HEK293 (cell line): ENCODE results near the gene TBC1D17.

Source experiments
- CTCF ChIA-PET: fragments of 350-600 bp; formaldehyde crosslinking; extraction: SDS; loops from one replicate; lab custom pipeline; 2021; ENCODE audit warnings: antibody characterized with exemption; lab: Yijun Ruan, JAX
- POLR2A ChIA-PET: fragments of 300-600 bp; formaldehyde crosslinking; extraction: SDS; loops from one replicate; lab custom pipeline; 2020; ENCODE audit warnings: antibody characterized with exemption, inconsistent platforms; lab: Yijun Ruan, JAX
- H3K27ac ChIP-seq: fragments of 200-500 bp; sonication (Bioruptor generic); 2 replicates; pipeline ENCODE4 v1.5.1; 2014; ENCODE audit warnings: low read depth, low read length, control low read depth, inconsistent platforms; ENCODE audit errors: extremely low read depth
- H3K36me3 ChIP-seq, 2 experiments: fragments of 200-500 bp in 1 of 2; sonication (Bioruptor generic) in 1 of 2; 1 replicate in 1 of 2; 2 replicates in 1 of 2; pipeline ENCODE4 v1.5.1; 2014 to 2017; ENCODE audit warnings: inconsistent platforms in 2 of 2, low read length in 2 of 2; ENCODE audit not compliant: control insufficient read depth in 2 of 2, insufficient read depth in 1 of 2
- H3K4me1 ChIP-seq: fragments of 200-500 bp; sonication (Bioruptor generic); 2 replicates; pipeline ENCODE4 v1.5.1; 2014; ENCODE audit warnings: mild to moderate bottlenecking, low read length, inconsistent platforms; ENCODE audit not compliant: control insufficient read depth, insufficient read depth
- H3K4me3 ChIP-seq: 2 replicates; pipeline ENCODE4 v1.5.1; 2011; ENCODE audit warnings: low read depth, mild to moderate bottlenecking, control low read depth, low read length, moderate library complexity
- H3K9me3 ChIP-seq: fragments of 200-500 bp; sonication (Bioruptor generic); 2 replicates; pipeline ENCODE4 v1.5.1; 2014; ENCODE audit warnings: low read depth, low read length, inconsistent platforms; ENCODE audit not compliant: control insufficient read depth, insufficient read depth
- EGR2 ChIP-seq: fragments of 450-650 bp; formaldehyde crosslinking; IDR thresholded peaks from 2 replicates; pipeline ENCODE4 v1.5.1; 2016; ENCODE audit warnings: low read depth, missing biosample characterization, missing genetic modification characterization
- GLI2 ChIP-seq: fragments of 450-650 bp; formaldehyde crosslinking; IDR thresholded peaks from 2 replicates; pipeline ENCODE4; 2017; ENCODE audit warnings: missing biosample characterization, missing genetic modification characterization, low read depth, borderline replicate concordance
- ZBTB49 ChIP-seq: fragments of 450-650 bp; formaldehyde crosslinking; IDR thresholded peaks from 2 replicates; pipeline ENCODE4 v1.5.1; 2016; ENCODE audit warnings: missing biosample characterization, missing genetic modification characterization, low read depth
- ZFHX2 ChIP-seq: fragments of 450-650 bp; formaldehyde crosslinking; conservative IDR thresholded peaks from 2 replicates; pipeline ENCODE4 v1.5.1; 2016; ENCODE audit warnings: missing biosample characterization, missing genetic modification characterization
- ZFP37 ChIP-seq: fragments of 450-650 bp; formaldehyde crosslinking; IDR thresholded peaks from 2 replicates; pipeline ENCODE4 v1.5.1; 2016; ENCODE audit warnings: missing biosample characterization, missing genetic modification characterization
- ZNF354C ChIP-seq: fragments of 450-650 bp; formaldehyde crosslinking; IDR thresholded peaks from 2 replicates; pipeline ENCODE4 v1.5.1; 2016; ENCODE audit warnings: missing biosample characterization, missing genetic modification characterization, low read depth, borderline replicate concordance
- ZNF404 ChIP-seq: fragments of 450-650 bp; formaldehyde crosslinking; IDR thresholded peaks from 2 replicates; pipeline ENCODE4 v1.5.1; 2017; ENCODE audit warnings: missing biosample characterization, missing genetic modification characterization
- ZNF549 ChIP-seq: fragments of 450-650 bp; IDR thresholded peaks from 2 replicates; pipeline ENCODE4 v1.5.1; 2018; ENCODE audit warnings: missing biosample characterization, missing genetic modification characterization, mild to moderate bottlenecking, inconsistent platforms, moderate library complexity
- ZNF664 ChIP-seq: fragments of 450-650 bp; formaldehyde crosslinking; IDR thresholded peaks from 2 replicates; pipeline ENCODE4 v1.5.1; 2016; ENCODE audit warnings: missing biosample characterization, missing genetic modification characterization
- ZNF670 ChIP-seq: fragments of 450-650 bp; formaldehyde crosslinking; IDR thresholded peaks from 2 replicates; pipeline ENCODE4 v1.5.1; 2016; ENCODE audit warnings: missing biosample characterization, missing genetic modification characterization, low read depth
- ZNF768 ChIP-seq: fragments of 450-650 bp; formaldehyde crosslinking; IDR thresholded peaks from 2 replicates; pipeline ENCODE4 v1.5.1; 2018; ENCODE audit warnings: missing biosample characterization, mild to moderate bottlenecking, missing genetic modification characterization
- ZNF830 ChIP-seq: fragments of 450-650 bp; IDR thresholded peaks from 2 replicates; pipeline ENCODE4 v1.5.0; 2018; ENCODE audit warnings: missing biosample characterization, missing genetic modification characterization, low read depth, mild to moderate bottlenecking, moderate library complexity
- ZSCAN16 ChIP-seq: fragments of 450-650 bp; formaldehyde crosslinking; IDR thresholded peaks from 2 replicates; pipeline ENCODE4 v1.5.1; 2016; ENCODE audit warnings: missing biosample characterization, missing genetic modification characterization
- TF ChIP-seq, protein P1 (sequence below): fragments of 450-650 bp; formaldehyde crosslinking; IDR thresholded peaks from 2 replicates; pipeline ENCODE4 v1.5.1; 2016; ENCODE audit warnings: missing biosample characterization, missing genetic modification characterization
- TF ChIP-seq, protein P2 (sequence below): fragments of 450-650 bp; formaldehyde crosslinking; IDR thresholded peaks from 2 replicates; pipeline ENCODE4 v1.5.1; 2016; ENCODE audit warnings: missing biosample characterization, missing genetic modification characterization

TBC1D17 gene

DNA sequence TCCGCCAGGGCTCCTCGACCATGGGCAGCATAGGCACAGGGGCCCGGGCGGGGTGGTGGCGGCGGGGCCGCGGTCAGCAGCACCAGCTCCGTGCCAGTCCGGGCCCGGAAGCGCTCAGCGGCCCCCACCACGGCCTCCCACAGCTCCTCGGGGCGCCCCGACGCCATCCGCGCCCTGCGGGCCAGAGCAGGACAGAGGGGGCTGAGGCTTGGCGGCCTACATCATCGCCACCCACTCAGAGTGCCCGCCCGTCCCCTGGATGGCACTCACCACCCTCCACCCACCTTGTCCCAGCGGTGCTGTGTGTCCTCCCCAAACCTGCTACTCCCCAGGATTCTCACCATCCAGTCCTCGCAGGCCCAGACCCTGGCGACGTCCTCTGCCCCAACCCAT, 4.4 kb upstream of the TBC1D17 start:
- ChIA-PET CTCF (no interaction called here), POLR2A (no interaction called here)
- Histone ChIP-seq H3K36me3 (peaks cover 0 to 25% of the 10 kb centered on the region in 2 experiments; a peak in 1 of 3 replicates), H3K9me3 (no peaks in the 10 kb centered on the region), H3K4me3 (no peak overlapping the region), H3K4me1 (peaks cover 17% of the 10 kb centered on the region), H3K27ac (no peak overlapping the region)
- 0 out of 2 replicates have a peak, but pooled peaks have one; percentile 9 for TF ChIP-seq EGR2 (tag by site-specific recombination)
- no peak for TF ChIP-seq ZNF404 (tag by site-specific recombination)
- TF ChIP-seq, protein P1, sequence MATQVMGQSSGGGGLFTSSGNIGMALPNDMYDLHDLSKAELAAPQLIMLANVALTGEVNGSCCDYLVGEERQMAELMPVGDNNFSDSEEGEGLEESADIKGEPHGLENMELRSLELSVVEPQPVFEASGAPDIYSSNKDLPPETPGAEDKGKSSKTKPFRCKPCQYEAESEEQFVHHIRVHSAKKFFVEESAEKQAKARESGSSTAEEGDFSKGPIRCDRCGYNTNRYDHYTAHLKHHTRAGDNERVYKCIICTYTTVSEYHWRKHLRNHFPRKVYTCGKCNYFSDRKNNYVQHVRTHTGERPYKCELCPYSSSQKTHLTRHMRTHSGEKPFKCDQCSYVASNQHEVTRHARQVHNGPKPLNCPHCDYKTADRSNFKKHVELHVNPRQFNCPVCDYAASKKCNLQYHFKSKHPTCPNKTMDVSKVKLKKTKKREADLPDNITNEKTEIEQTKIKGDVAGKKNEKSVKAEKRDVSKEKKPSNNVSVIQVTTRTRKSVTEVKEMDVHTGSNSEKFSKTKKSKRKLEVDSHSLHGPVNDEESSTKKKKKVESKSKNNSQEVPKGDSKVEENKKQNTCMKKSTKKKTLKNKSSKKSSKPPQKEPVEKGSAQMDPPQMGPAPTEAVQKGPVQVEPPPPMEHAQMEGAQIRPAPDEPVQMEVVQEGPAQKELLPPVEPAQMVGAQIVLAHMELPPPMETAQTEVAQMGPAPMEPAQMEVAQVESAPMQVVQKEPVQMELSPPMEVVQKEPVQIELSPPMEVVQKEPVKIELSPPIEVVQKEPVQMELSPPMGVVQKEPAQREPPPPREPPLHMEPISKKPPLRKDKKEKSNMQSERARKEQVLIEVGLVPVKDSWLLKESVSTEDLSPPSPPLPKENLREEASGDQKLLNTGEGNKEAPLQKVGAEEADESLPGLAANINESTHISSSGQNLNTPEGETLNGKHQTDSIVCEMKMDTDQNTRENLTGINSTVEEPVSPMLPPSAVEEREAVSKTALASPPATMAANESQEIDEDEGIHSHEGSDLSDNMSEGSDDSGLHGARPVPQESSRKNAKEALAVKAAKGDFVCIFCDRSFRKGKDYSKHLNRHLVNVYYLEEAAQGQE (tag by site-specific recombination): no peak
- no peak for TF ChIP-seq ZNF670 (tag by site-specific recombination)
- peak; percentile 55 for TF ChIP-seq ZFHX2 (tag by site-specific recombination)

GRCh38 chr19:49873834-49874233, 3.7 kb upstream of the TBC1D17 start:
- no peak for TF ChIP-seq ZNF354C (tag by site-specific recombination)
- no peak for TF ChIP-seq GLI2
- TF ChIP-seq ZFP37: no peak
- no peak for TF ChIP-seq ZBTB49 (tag by site-specific recombination)
- no peak for TF ChIP-seq ZNF549 (tag by site-specific recombination)
- TF ChIP-seq, protein P2, sequence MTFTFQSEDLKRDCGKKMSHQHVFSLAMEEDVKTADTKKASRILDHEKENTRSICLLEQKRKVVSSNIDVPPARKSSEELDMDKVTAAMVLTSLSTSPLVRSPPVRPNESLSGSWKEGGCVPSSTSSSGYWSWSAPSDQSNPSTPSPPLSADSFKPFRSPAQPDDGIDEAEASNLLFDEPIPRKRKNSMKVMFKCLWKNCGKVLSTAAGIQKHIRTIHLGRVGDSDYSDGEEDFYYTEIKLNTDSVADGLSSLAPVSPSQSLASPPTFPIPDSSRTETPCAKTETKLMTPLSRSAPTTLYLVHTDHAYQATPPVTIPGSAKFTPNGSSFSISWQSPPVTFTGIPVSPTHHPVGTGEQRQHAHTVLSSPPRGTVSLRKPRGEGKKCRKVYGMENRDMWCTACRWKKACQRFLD (tag by site-specific recombination): no peak
- TF ChIP-seq ZNF830: no peak
- Histone ChIP-seq H3K4me3 (no peak overlapping the region), H3K4me1 (peaks cover 15% of the 10 kb centered on the region), H3K9me3 (no peaks in the 10 kb centered on the region), H3K36me3 (peaks cover 0 to 28% of the 10 kb centered on the region in 2 experiments; a peak in 1 of 3 replicates), H3K27ac (peak overlapping the region; percentile 20; the same call in 1 of the 2 replicates)
- ChIA-PET POLR2A (interaction anchor here (0.5 to 4.8 kb wide), 2 partner anchors 9 to 55 kb away, joined by 4 to 41 read pairs; partner anchors contain the start of genes ATF5 and NUP62), CTCF (no interaction called here)

DNA sequence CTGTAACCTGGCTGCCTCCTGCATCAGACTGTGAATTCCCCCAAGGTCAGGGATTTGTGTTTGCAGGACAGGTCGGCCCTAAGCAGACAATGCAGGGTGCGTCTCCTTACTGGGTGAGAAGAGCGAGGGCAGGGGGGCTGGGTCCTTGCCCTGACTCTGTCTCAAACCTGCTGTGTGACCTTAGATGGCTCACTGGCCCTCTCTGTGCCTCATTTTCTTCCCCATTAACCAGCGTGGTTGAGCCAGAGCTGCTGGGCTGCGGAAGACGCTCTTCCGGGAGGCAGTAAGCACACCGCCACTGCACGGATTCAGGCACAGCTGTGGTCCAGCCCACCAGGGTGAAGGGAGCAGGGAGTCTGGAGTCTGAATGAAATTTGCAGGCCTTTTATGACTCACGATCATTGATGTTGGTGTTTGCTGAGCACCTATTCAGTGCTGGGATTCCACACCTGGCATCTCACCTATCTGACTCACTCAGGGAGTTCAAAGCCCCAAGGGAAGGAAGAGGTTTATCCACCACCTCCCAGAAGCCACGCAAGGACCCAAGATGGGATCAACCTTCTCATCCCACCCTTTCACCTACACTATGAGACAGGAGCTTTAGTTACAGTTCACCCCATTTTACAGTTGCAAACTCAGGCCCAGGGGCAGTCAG, 2.9 kb upstream of the TBC1D17 start:
- Histone ChIP-seq H3K4me1 (peaks cover 13% of the 10 kb centered on the region), H3K36me3 (peaks cover 0 to 36% of the 10 kb centered on the region in 2 experiments; a peak in 2 of 3 replicates), H3K4me3 (no peak overlapping the region), H3K9me3 (no peaks in the 10 kb centered on the region), H3K27ac (peak overlapping the region; percentile 94; the same call in 1 of the 2 replicates)
- peak; percentile 59; the same call in 1 of the 2 replicates for TF ChIP-seq ZSCAN16
- peak; percentile 86 for TF ChIP-seq ZNF664
- no peak for TF ChIP-seq ZBTB49 (tag by site-specific recombination)
- peak; percentile 89; the same call in 1 of the 2 replicates for TF ChIP-seq ZNF768 (tag by site-specific recombination)
- ChIA-PET CTCF (no interaction called here), POLR2A (interaction anchor here (1.2 to 4.8 kb wide), 4 partner anchors 9 to 55 kb away, joined by 3 to 41 read pairs (median 14); partner anchors contain the start of genes ATF5, NUP62 and PTOV1)
